SU-DHL-6 (cell line): ENCODE results near the gene SERPINA5.

Experiments used
- EZH2phosphoT487 ChIP-seq: fragments of 200-600 bp; sonication (generic), shearing (Covaris generic); conservative IDR thresholded peaks from 2 replicates; pipeline ENCODE4 v1.6.1; 2018; ENCODE audit warnings: mild to moderate bottlenecking, antibody characterized with exemption, low read length, moderate library complexity, mixed read lengths
- TF ChIP-seq, protein P1 (sequence below): fragments of 200-600 bp; sonication (generic); IDR thresholded peaks from one replicate; pipeline ENCODE4 v1.5.1; 2017; ENCODE audit warnings: antibody characterized with exemption, mild to moderate bottlenecking, low read length, moderate library complexity; ENCODE audit not compliant: insufficient read depth, poor library complexity, severe bottlenecking

DNA sequence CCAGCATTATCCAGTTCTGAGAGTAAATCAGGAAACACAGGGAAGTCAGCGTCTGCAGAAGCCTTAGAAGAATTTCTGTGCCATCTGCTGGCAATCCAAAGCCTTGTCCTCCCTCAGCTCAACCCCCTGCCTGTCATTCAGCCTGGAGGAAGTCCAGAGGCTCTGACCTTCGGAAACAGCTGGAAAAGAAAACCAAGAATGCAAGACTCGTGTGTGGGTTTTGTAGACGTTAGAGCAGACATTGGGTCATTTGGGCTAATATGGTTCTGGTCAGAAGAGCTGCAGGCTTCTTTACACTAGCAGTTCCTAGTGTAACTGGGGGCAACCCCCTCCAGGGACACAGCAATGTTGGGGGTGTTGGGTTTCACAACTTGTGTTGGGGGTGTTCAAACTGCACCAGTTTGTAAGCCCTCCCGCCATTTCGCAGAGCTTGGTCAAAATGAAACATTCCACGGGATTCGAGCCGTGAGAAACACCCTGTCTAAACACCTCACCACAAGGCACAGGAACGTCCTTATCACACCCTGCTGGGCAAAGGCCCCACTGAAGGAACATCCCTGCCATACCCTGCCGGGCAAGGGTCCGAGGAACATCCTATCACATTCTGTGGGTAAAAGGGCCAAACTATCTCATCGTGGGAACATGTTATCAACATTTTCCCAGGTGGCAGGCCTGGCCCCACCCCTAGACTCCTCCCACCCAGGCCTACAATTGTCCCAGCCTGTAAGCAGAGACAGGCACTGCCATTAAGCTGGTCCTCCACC, 41.0 kb upstream of the SERPINA5 start:
- TF ChIP-seq, protein P1, sequence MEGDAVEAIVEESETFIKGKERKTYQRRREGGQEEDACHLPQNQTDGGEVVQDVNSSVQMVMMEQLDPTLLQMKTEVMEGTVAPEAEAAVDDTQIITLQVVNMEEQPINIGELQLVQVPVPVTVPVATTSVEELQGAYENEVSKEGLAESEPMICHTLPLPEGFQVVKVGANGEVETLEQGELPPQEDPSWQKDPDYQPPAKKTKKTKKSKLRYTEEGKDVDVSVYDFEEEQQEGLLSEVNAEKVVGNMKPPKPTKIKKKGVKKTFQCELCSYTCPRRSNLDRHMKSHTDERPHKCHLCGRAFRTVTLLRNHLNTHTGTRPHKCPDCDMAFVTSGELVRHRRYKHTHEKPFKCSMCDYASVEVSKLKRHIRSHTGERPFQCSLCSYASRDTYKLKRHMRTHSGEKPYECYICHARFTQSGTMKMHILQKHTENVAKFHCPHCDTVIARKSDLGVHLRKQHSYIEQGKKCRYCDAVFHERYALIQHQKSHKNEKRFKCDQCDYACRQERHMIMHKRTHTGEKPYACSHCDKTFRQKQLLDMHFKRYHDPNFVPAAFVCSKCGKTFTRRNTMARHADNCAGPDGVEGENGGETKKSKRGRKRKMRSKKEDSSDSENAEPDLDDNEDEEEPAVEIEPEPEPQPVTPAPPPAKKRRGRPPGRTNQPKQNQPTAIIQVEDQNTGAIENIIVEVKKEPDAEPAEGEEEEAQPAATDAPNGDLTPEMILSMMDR: no peak
- no peak for TF ChIP-seq EZH2phosphoT487
